Epithelial cell of proximal tubule (primary cell): ENCODE measurements around the gene ANKLE1. TPM values are rescaled to one million over a fixed set of nuclear protein-coding genes. Genes with fewer than 3 reads are reported as not detected.

Experiments
- DNase-seq: peaks from one replicate; pipeline ENCODE4 v3.0.0-alpha.2; 2011; ENCODE audit warnings: low read depth
- H3K4me3 ChIP-seq: 2 replicates; pipeline ENCODE4 v1.5.1; 2011; ENCODE audit warnings: low read depth, mild to moderate bottlenecking, low read length
- CTCF ChIP-seq: conservative IDR thresholded peaks from 2 replicates; pipeline ENCODE4 v1.5.1; 2012; ENCODE audit warnings: low read depth, mild to moderate bottlenecking, low read length
- total RNA-seq: library from RNA; depleted of rRNA; stranded (reverse); fragments of >200 nt; gene quantifications from 2 replicates; pipeline ENCODE4 v1.2.3, GENCODE V29; 2015

Gene ANKLE1
- total RNA-seq, 1 donor from 2014 or later: 4.1 TPM

GRCh38 chr19:17320435-17320834 lies 38.7 kb downstream of the ANKLE1 start:
- no peak overlapping the region for H3K4me3 ChIP-seq
- TF ChIP-seq CTCF: no peak
- no peak for DNase-seq

DNA sequence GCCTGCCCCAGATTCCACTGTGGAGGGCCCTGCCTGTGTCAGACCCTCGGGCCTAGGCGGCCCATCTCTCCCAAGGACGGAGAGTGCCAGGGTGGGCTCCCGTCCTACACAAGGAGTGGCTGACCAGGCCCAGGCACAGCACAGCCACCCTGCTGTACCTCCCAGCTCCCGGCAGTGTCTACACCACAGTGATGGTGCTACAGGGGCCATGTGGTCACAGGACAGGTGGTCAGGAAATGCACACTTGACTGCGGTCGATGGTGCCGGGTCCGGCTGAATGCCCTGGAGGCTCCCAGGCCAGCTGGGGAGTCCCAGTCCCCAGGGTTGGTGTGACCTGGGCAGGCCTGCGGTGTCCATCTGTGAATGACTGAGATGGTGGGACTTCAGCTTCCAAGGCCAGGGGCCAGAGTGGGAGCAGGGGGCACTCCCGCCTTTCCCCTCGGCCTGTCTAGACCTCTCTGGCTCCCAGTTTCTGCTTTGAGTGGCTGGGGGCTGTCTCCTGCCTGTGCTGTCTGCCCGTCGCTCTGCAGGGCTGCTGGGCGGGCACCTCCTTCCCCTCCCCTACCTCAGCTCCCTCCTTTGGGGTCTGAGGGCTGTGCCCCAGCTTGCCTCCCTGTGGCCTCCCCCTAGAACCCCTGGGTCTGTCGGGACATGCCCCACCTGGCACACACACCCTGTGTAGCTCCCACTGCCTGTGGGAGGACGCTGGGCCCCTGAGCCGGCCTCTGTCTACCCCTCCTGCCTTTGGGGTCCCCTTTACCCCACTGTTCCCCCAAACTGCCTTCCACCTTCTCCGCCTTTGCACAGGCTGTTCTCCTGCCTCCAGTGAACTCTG lies 40.2 kb downstream of the ANKLE1 start:
- TF ChIP-seq CTCF: no peak
- no peak for DNase-seq
- no peak overlapping the region for H3K4me3 ChIP-seq

- no peak for TF ChIP-seq CTCF
- no peak for DNase-seq
- H3K4me3 ChIP-seq: no peak overlapping the region
Observed at GRCh38 chr19:17322854-17323253, 41.2 kb downstream of the ANKLE1 start.

- no peak for TF ChIP-seq CTCF
Observed at GRCh38 chr19:17323300-17323963, 41.7 kb downstream of the ANKLE1 start.

GRCh38 chr19:17323964-17324332 lies 42.2 kb downstream of the ANKLE1 start:
- no peak overlapping the region for H3K4me3 ChIP-seq
- DNase-seq: no peak
- TF ChIP-seq CTCF: no peak

More at GRCh38 chr19:17323300-17323963, 41.7 kb downstream of the ANKLE1 start:
- no peak for DNase-seq
- H3K4me3 ChIP-seq: no peak overlapping the region

GRCh38 chr19:17324357-17325114 lies 42.8 kb downstream of the ANKLE1 start:
- DNase-seq: no peak
- H3K4me3 ChIP-seq: no peak overlapping the region
- no peak for TF ChIP-seq CTCF
